ENCODE results near the gene SCEL. TPM values are rescaled to one million over a fixed set of nuclear protein-coding genes. Genes with fewer than 3 reads are reported as not detected.

Gene SCEL
- total and polyA plus RNA-seq, 2 experiments from 2014 or later = not detected

DNA sequence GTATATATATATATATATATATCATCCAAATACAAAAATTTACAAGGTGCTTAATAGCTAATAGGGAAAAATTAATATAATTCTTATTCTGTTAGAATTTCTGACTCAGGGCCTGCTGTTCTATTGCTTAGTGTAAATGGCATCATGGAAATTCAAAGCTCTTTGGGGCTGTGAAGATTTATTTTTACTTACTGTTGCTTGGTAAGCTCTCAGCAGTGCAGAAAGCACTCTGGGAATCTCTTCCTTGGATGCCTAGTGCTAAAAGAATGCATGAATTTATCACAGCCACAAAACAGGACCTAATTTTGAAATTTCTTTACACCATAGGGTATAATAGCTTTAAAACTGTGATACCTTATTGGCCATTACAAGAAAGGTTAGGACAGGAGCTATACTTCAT, 92.7 kb downstream of the SCEL start:
- H3K4me1 Mint-ChIP-seq = no peaks in the 10 kb centered on the region

More for the DNA sequence above, 92.7 kb downstream of the SCEL start:
- no peaks in the 10 kb centered on the region for H3K4me1 ChIP-seq (ENCODE audit: insufficient read depth)
- no peak overlapping the region for H3K27ac ChIP-seq (ENCODE audit: low read depth)
- H3K36me3 Mint-ChIP-seq (ENCODE audit: low read depth) = no peaks in the 10 kb centered on the region
- H2AFZ ChIP-seq = no peak overlapping the region
- no peaks in the 10 kb centered on the region for H3K79me2 ChIP-seq (replicated peaks; ENCODE audit: insufficient read depth)
- H4K20me1 ChIP-seq (replicated peaks; ENCODE audit: insufficient read depth) = no peaks in the 10 kb centered on the region
- no peak overlapping the region for H3K4me2 ChIP-seq
- no peaks in the 10 kb centered on the region for H3K36me3 ChIP-seq (ENCODE audit: insufficient read depth)
- ATAC-seq (no peak), DNase-seq (ENCODE audit: low spot score) (no peak)
- no peaks in the 10 kb centered on the region for H3K27me3 Mint-ChIP-seq (ENCODE audit: insufficient read depth, low read depth, poor library complexity)
- H3F3A ChIP-seq (replicated peaks; ENCODE audit: low read depth) = no peaks in the 10 kb centered on the region
- H3K27me3 ChIP-seq (ENCODE audit: insufficient read depth) = no peaks in the 10 kb centered on the region
- TF ChIP-seq NANOG (IDR thresholded peaks at IDR 0.05; ENCODE audit: borderline replicate concordance) (no peak), STAT1 (IDR thresholded peaks at IDR 0.05; ENCODE audit: unreplicated experiment) (no peak), EZH2 (IDR thresholded peaks at IDR 0.05; ENCODE audit: low read depth, unreplicated experiment) (no peak)
- TF ChIP-seq, protein P1, sequence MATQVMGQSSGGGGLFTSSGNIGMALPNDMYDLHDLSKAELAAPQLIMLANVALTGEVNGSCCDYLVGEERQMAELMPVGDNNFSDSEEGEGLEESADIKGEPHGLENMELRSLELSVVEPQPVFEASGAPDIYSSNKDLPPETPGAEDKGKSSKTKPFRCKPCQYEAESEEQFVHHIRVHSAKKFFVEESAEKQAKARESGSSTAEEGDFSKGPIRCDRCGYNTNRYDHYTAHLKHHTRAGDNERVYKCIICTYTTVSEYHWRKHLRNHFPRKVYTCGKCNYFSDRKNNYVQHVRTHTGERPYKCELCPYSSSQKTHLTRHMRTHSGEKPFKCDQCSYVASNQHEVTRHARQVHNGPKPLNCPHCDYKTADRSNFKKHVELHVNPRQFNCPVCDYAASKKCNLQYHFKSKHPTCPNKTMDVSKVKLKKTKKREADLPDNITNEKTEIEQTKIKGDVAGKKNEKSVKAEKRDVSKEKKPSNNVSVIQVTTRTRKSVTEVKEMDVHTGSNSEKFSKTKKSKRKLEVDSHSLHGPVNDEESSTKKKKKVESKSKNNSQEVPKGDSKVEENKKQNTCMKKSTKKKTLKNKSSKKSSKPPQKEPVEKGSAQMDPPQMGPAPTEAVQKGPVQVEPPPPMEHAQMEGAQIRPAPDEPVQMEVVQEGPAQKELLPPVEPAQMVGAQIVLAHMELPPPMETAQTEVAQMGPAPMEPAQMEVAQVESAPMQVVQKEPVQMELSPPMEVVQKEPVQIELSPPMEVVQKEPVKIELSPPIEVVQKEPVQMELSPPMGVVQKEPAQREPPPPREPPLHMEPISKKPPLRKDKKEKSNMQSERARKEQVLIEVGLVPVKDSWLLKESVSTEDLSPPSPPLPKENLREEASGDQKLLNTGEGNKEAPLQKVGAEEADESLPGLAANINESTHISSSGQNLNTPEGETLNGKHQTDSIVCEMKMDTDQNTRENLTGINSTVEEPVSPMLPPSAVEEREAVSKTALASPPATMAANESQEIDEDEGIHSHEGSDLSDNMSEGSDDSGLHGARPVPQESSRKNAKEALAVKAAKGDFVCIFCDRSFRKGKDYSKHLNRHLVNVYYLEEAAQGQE (IDR thresholded peaks at IDR 0.05; ENCODE audit: unreplicated experiment) = no peak
- TF ChIP-seq, protein P2, sequence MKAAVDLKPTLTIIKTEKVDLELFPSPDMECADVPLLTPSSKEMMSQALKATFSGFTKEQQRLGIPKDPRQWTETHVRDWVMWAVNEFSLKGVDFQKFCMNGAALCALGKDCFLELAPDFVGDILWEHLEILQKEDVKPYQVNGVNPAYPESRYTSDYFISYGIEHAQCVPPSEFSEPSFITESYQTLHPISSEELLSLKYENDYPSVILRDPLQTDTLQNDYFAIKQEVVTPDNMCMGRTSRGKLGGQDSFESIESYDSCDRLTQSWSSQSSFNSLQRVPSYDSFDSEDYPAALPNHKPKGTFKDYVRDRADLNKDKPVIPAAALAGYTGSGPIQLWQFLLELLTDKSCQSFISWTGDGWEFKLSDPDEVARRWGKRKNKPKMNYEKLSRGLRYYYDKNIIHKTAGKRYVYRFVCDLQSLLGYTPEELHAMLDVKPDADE (IDR thresholded peaks at IDR 0.05) = no peak
- TF ChIP-seq, protein P3, sequence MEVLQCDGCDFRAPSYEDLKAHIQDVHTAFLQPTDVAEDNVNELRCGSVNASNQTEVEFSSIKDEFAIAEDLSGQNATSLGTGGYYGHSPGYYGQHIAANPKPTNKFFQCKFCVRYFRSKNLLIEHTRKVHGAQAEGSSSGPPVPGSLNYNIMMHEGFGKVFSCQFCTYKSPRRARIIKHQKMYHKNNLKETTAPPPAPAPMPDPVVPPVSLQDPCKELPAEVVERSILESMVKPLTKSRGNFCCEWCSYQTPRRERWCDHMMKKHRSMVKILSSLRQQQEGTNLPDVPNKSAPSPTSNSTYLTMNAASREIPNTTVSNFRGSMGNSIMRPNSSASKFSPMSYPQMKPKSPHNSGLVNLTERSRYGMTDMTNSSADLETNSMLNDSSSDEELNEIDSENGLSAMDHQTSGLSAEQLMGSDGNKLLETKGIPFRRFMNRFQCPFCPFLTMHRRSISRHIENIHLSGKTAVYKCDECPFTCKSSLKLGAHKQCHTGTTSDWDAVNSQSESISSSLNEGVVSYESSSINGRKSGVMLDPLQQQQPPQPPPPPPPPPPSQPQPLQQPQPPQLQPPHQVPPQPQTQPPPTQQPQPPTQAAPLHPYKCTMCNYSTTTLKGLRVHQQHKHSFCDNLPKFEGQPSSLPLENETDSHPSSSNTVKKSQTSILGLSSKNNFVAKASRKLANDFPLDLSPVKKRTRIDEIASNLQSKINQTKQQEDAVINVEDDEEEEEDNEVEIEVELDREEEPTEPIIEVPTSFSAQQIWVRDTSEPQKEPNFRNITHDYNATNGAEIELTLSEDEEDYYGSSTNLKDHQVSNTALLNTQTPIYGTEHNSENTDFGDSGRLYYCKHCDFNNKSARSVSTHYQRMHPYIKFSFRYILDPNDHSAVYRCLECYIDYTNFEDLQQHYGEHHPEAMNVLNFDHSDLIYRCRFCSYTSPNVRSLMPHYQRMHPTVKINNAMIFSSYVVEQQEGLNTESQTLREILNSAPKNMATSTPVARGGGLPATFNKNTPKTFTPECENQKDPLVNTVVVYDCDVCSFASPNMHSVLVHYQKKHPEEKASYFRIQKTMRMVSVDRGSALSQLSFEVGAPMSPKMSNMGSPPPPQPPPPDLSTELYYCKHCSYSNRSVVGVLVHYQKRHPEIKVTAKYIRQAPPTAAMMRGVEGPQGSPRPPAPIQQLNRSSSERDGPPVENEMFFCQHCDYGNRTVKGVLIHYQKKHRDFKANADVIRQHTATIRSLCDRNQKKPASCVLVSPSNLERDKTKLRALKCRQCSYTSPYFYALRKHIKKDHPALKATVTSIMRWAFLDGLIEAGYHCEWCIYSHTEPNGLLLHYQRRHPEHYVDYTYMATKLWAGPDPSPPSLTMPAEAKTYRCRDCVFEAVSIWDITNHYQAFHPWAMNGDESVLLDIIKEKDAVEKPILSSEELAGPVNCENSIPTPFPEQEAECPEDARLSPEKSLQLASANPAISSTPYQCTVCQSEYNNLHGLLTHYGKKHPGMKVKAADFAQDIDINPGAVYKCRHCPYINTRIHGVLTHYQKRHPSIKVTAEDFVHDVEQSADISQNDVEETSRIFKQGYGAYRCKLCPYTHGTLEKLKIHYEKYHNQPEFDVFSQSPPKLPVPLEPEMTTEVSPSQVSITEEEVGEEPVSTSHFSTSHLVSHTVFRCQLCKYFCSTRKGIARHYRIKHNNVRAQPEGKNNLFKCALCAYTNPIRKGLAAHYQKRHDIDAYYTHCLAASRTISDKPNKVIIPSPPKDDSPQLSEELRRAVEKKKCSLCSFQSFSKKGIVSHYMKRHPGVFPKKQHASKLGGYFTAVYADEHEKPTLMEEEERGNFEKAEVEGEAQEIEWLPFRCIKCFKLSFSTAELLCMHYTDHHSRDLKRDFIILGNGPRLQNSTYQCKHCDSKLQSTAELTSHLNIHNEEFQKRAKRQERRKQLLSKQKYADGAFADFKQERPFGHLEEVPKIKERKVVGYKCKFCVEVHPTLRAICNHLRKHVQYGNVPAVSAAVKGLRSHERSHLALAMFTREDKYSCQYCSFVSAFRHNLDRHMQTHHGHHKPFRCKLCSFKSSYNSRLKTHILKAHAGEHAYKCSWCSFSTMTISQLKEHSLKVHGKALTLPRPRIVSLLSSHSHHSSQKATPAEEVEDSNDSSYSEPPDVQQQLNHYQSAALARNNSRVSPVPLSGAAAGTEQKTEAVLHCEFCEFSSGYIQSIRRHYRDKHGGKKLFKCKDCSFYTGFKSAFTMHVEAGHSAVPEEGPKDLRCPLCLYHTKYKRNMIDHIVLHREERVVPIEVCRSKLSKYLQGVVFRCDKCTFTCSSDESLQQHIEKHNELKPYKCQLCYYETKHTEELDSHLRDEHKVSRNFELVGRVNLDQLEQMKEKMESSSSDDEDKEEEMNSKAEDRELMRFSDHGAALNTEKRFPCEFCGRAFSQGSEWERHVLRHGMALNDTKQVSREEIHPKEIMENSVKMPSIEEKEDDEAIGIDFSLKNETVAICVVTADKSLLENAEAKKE (CRISPR knock-in tag; IDR thresholded peaks at IDR 0.05) = no peak
- no peak overlapping the region for H3K27ac Mint-ChIP-seq
- no peak overlapping the region for H3K4me3 Mint-ChIP-seq
- no peaks in the 10 kb centered on the region for H3K9me3 Mint-ChIP-seq
- H3K4me3 ChIP-seq = no peak overlapping the region
- no peaks in the 10 kb centered on the region for H3K9me2 ChIP-seq (ENCODE audit: insufficient read depth)
